HepG2 (cell line): ENCODE results near the gene DCTN2. TPM values are rescaled to one million over a fixed set of nuclear protein-coding genes. Genes with fewer than 3 reads are reported as not detected.

Source experiments
- AGO2 ChIP-seq: fragments of 200-400 bp; formaldehyde crosslinking; optimal IDR thresholded peaks from 2 replicates; pipeline ENCODE3; 2017; ENCODE audit warnings: mild to moderate bottlenecking, low read depth, low read length, moderate library complexity
- GTF3A ChIP-seq: sonication (generic); formaldehyde crosslinking; conservative IDR thresholded peaks from 2 replicates; pipeline ENCODE4 v1.4.0; 2020; ENCODE audit warnings: mild to moderate bottlenecking, missing genetic modification reagents
- HDAC6 ChIP-seq: fragments of 200-600 bp; sonication (generic); IDR thresholded peaks from 2 replicates; pipeline ENCODE4 v1.7.0; 2017; ENCODE audit warnings: mild to moderate bottlenecking, antibody characterized with exemption, low read length, low read depth
- HIC2 ChIP-seq: sonication (generic); formaldehyde crosslinking; IDR thresholded peaks from 2 replicates; pipeline ENCODE4 v1.9.0; 2022; ENCODE audit warnings: low read depth, missing genetic modification reagents
- HOXD1 ChIP-seq: sonication (generic); formaldehyde crosslinking; IDR thresholded peaks from 2 replicates; pipeline ENCODE4 v1.5.0; 2020; ENCODE audit warnings: missing genetic modification reagents
- MAF1 ChIP-seq: sonication (generic); formaldehyde crosslinking; IDR thresholded peaks from 2 replicates; pipeline ENCODE4 v1.5.0; 2020; ENCODE audit warnings: missing genetic modification reagents, borderline replicate concordance
- MBD4 ChIP-seq: IDR thresholded peaks from 2 replicates; pipeline ENCODE4 v1.6.1; 2012; ENCODE audit warnings: low read length, inconsistent platforms, borderline replicate concordance
- POLR2AphosphoS5 ChIP-seq: IDR thresholded peaks from 2 replicates; pipeline ENCODE4 v1.6.1; 2012; ENCODE audit warnings: low read depth, low read length
- RFX1 ChIP-seq: fragments of 450-650 bp; IDR thresholded peaks from 2 replicates; pipeline ENCODE4 v1.6.1; 2017
- SNAPC4 ChIP-seq: sonication (generic); formaldehyde crosslinking; IDR thresholded peaks from 2 replicates; pipeline ENCODE4 v1.4.0; 2020; ENCODE audit warnings: mild to moderate bottlenecking, missing genetic modification reagents
- SRSF1 ChIP-seq: fragments of 200-400 bp; formaldehyde crosslinking; optimal IDR thresholded peaks from 2 replicates; pipeline ENCODE3; 2017; ENCODE audit warnings: mild to moderate bottlenecking, low read depth, low read length, moderate library complexity
- TOPORS ChIP-seq: sonication (generic); formaldehyde crosslinking; IDR thresholded peaks from 2 replicates; pipeline ENCODE4 v1.8.0; 2023; ENCODE audit warnings: mild to moderate bottlenecking, missing genetic modification reagents
- ZBED4 ChIP-seq: sonication (generic); formaldehyde crosslinking; IDR thresholded peaks from 2 replicates; pipeline ENCODE4 v1.4.0; 2020; ENCODE audit warnings: missing genetic modification reagents, borderline replicate concordance
- ZBTB7B ChIP-seq: sonication (generic); formaldehyde crosslinking; IDR thresholded peaks from 2 replicates; pipeline ENCODE4 v1.4.0; 2020; ENCODE audit warnings: missing genetic modification reagents
- ZKSCAN8 ChIP-seq: IDR thresholded peaks from 2 replicates; pipeline ENCODE4 v1.6.1; 2016; ENCODE audit warnings: borderline replicate concordance, missing genetic modification reagents, missing compliant biosample characterization
- ZNF143 ChIP-seq: sonication (generic); formaldehyde crosslinking; IDR thresholded peaks from 2 replicates; pipeline ENCODE4 v1.4.0; 2020; ENCODE audit warnings: missing genetic modification reagents
- ZNF251 ChIP-seq: sonication (generic); formaldehyde crosslinking; IDR thresholded peaks from 2 replicates; pipeline ENCODE4 v1.9.0; 2021; ENCODE audit warnings: mild to moderate bottlenecking, missing genetic modification reagents
- ZNF549 ChIP-seq: sonication (generic); formaldehyde crosslinking; IDR thresholded peaks from 2 replicates; pipeline ENCODE4 v1.5.0; 2020; ENCODE audit warnings: missing genetic modification reagents
- ZNF891 ChIP-seq: sonication (generic); formaldehyde crosslinking; IDR thresholded peaks from 2 replicates; pipeline ENCODE4 v1.5.0; 2020; ENCODE audit warnings: mild to moderate bottlenecking, missing genetic modification reagents
- polyA plus RNA-seq, 8 experiments: library from polyadenylated mRNA; depleted of rRNA in 3 of 8; stranded (reverse) in 7 of 8; unstranded in 1 of 8; fragments of >200 nt; fragmentation: Illumina TruSeq in 4 of 8; extraction: Trizol in 4 of 8; gene quantifications; 2 replicates each; pipeline versions ENCODE4 v1.2.1 to v1.2.3, GENCODE V29; 2011 to 2016; ENCODE audit warnings: low read depth in 4 of 8, missing spikeins in 1 of 8, mixed read lengths in 1 of 8; ENCODE audit not compliant: insufficient read depth in 1 of 8
- total RNA-seq, 5 experiments: library from RNA; depleted of rRNA; stranded (reverse); fragments of >200 nt; fragmentation: Illumina TruSeq; extraction: Trizol; gene quantifications; 2 replicates each; pipeline ENCODE4 v1.2.3, GENCODE V29; 2016; ENCODE audit warnings: low read depth in 1 of 5

Gene DCTN2
- total and polyA plus RNA-seq, 2 of the 13 experiments (the other 11 are each of a cell fraction or from before 2014, with no cell fraction given): 72.0 to 77.4 TPM

- TF ChIP-seq RFX1 (no peak), HIC2 (CRISPR knock-in tag) (no peak), GTF3A (CRISPR knock-in tag) (no peak), ZNF143 (CRISPR knock-in tag) (no peak), ZBTB7B (CRISPR knock-in tag) (peak; percentile 51; the same call in 1 of the 2 replicates), MAF1 (no peak), ZNF549 (no peak), SRSF1 (no peak), ZNF891 (CRISPR knock-in tag) (no peak), AGO2 (no peak), MBD4 (no peak), ZNF251 (no peak), SNAPC4 (no peak), ZKSCAN8 (CRISPR knock-in tag) (no peak), ZBED4 (CRISPR knock-in tag) (no peak), HOXD1 (no peak), POLR2AphosphoS5 (no peak), TOPORS (CRISPR knock-in tag) (no peak), HDAC6 (no peak)
These were observed 36.2 kb upstream of the DCTN2 start (continued) for GRCh38 chr12:57583008-57583831.
